HepG2 (cell line): ENCODE measurements around the gene GATD1. TPM values are rescaled to one million over a fixed set of nuclear protein-coding genes. Genes with fewer than 3 reads are reported as not detected.

Experiments used
- MED8 ChIP-seq: sonication (generic); formaldehyde crosslinking; IDR thresholded peaks from 2 replicates; pipeline ENCODE4 v1.8.1; 2023; ENCODE audit warnings: mild to moderate bottlenecking, missing genetic modification reagents; ENCODE audit not compliant: insufficient replicate concordance
- NR2C2 ChIP-seq: sonication (generic); formaldehyde crosslinking; IDR thresholded peaks from 2 replicates; pipeline ENCODE4 v1.4.0; 2020; ENCODE audit warnings: missing genetic modification reagents, mild to moderate bottlenecking, moderate library complexity, borderline replicate concordance
- POLR2G ChIP-seq: fragments of 200-400 bp; formaldehyde crosslinking; IDR thresholded peaks from 2 replicates; pipeline ENCODE4 v1.6.1; 2018; ENCODE audit warnings: mild to moderate bottlenecking, low read depth, low read length, moderate library complexity
- SIN3A ChIP-seq: IDR thresholded peaks from 2 replicates; pipeline ENCODE4 v1.6.1; 2011; ENCODE audit warnings: low read depth, mild to moderate bottlenecking, control low read depth, low read length, borderline replicate concordance
- SMARCC2 ChIP-seq: fragments of 450-650 bp; IDR thresholded peaks from 2 replicates; pipeline ENCODE4 v1.6.1; 2017; ENCODE audit warnings: antibody characterized with exemption, mild to moderate bottlenecking
- SNAPC4 ChIP-seq: sonication (generic); formaldehyde crosslinking; IDR thresholded peaks from 2 replicates; pipeline ENCODE4 v1.4.0; 2020; ENCODE audit warnings: mild to moderate bottlenecking, missing genetic modification reagents
- ZBTB21 ChIP-seq: sonication (generic); formaldehyde crosslinking; IDR thresholded peaks from 2 replicates; pipeline ENCODE4 v1.4.0; 2020; ENCODE audit warnings: missing genetic modification reagents
- ZNF414 ChIP-seq: sonication (generic); formaldehyde crosslinking; IDR thresholded peaks from 2 replicates; pipeline ENCODE4 v1.5.0; 2020; ENCODE audit warnings: missing genetic modification reagents
- ZNF773 ChIP-seq: sonication (generic); formaldehyde crosslinking; IDR thresholded peaks from 2 replicates; pipeline ENCODE4 v1.4.0; 2020; ENCODE audit warnings: missing genetic modification reagents, borderline replicate concordance
- polyA plus RNA-seq, 8 experiments: library from polyadenylated mRNA; depleted of rRNA in 3 of 8; stranded (reverse) in 7 of 8; unstranded in 1 of 8; fragments of >200 nt; fragmentation: Illumina TruSeq in 4 of 8; extraction: Trizol in 4 of 8; gene quantifications; 2 replicates each; pipeline versions ENCODE4 v1.2.1 to v1.2.3, GENCODE V29; 2011 to 2016; ENCODE audit warnings: low read depth in 4 of 8, missing spikeins in 1 of 8, mixed read lengths in 1 of 8; ENCODE audit not compliant: insufficient read depth in 1 of 8
- total RNA-seq, 5 experiments: library from RNA; depleted of rRNA; stranded (reverse); fragments of >200 nt; fragmentation: Illumina TruSeq; extraction: Trizol; gene quantifications; 2 replicates each; pipeline ENCODE4 v1.2.3, GENCODE V29; 2016; ENCODE audit warnings: low read depth in 1 of 5
- TF ChIP-seq, protein P1 (sequence below): sonication (generic); formaldehyde crosslinking; IDR thresholded peaks from 2 replicates; pipeline ENCODE4 v1.5.0; 2020; ENCODE audit warnings: mild to moderate bottlenecking, missing genetic modification reagents, borderline replicate concordance
- TF ChIP-seq, protein P2 (sequence below): sonication (generic); formaldehyde crosslinking; IDR thresholded peaks from 2 replicates; pipeline ENCODE4 v1.5.1; 2020; ENCODE audit warnings: mild to moderate bottlenecking, missing genetic modification reagents, moderate library complexity
- TF ChIP-seq, protein P3 (sequence below): sonication (generic); formaldehyde crosslinking; IDR thresholded peaks from 2 replicates; pipeline ENCODE4 v1.4.0; 2020; ENCODE audit warnings: mild to moderate bottlenecking, missing genetic modification reagents
- TF ChIP-seq, protein P4 (sequence below): IDR thresholded peaks from 2 replicates; pipeline ENCODE4 v1.6.1; 2012; ENCODE audit warnings: low read depth, low read length, improper control_type of control experiment

The GATD1 gene
- total and polyA plus RNA-seq, 2 of the 13 experiments (the other 11 are each of a cell fraction or from before 2014, with no cell fraction given), result 31.3 to 60.5 TPM

GRCh38 chr11:796565-797295 is 19.4 kb upstream of the GATD1 start (continued):
- TF ChIP-seq MED8 (CRISPR knock-in tag) (peak; percentile 36), POLR2G (peak; percentile 19; the same call in 1 of the 2 replicates), ZBTB21 (no peak), SNAPC4 (CRISPR knock-in tag) (0 out of 2 replicates have a peak, but pooled peaks have one; percentile 65), ZNF414 (CRISPR knock-in tag) (no peak), NR2C2 (CRISPR knock-in tag) (peak; percentile 89), SIN3A (no peak), ZNF773 (no peak), SMARCC2 (no peak)
- TF ChIP-seq, protein P1, sequence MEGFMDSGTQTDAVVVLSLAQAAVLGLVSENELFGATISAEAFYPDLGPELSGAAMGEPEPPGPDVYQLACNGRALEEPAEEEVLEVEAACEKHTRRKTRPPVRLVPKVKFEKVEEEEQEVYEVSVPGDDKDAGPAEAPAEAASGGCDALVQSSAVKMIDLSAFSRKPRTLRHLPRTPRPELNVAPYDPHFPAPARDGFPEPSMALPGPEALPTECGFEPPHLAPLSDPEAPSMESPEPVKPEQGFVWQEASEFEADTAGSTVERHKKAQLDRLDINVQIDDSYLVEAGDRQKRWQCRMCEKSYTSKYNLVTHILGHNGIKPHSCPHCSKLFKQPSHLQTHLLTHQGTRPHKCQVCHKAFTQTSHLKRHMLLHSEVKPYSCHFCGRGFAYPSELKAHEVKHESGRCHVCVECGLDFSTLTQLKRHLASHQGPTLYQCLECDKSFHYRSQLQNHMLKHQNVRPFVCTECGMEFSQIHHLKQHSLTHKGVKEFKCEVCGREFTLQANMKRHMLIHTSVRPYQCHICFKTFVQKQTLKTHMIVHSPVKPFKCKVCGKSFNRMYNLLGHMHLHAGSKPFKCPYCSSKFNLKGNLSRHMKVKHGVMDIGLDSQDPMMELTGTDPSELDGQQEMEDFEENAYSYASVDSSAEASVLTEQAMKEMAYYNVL, result peak; percentile 77
- TF ChIP-seq, protein P2, sequence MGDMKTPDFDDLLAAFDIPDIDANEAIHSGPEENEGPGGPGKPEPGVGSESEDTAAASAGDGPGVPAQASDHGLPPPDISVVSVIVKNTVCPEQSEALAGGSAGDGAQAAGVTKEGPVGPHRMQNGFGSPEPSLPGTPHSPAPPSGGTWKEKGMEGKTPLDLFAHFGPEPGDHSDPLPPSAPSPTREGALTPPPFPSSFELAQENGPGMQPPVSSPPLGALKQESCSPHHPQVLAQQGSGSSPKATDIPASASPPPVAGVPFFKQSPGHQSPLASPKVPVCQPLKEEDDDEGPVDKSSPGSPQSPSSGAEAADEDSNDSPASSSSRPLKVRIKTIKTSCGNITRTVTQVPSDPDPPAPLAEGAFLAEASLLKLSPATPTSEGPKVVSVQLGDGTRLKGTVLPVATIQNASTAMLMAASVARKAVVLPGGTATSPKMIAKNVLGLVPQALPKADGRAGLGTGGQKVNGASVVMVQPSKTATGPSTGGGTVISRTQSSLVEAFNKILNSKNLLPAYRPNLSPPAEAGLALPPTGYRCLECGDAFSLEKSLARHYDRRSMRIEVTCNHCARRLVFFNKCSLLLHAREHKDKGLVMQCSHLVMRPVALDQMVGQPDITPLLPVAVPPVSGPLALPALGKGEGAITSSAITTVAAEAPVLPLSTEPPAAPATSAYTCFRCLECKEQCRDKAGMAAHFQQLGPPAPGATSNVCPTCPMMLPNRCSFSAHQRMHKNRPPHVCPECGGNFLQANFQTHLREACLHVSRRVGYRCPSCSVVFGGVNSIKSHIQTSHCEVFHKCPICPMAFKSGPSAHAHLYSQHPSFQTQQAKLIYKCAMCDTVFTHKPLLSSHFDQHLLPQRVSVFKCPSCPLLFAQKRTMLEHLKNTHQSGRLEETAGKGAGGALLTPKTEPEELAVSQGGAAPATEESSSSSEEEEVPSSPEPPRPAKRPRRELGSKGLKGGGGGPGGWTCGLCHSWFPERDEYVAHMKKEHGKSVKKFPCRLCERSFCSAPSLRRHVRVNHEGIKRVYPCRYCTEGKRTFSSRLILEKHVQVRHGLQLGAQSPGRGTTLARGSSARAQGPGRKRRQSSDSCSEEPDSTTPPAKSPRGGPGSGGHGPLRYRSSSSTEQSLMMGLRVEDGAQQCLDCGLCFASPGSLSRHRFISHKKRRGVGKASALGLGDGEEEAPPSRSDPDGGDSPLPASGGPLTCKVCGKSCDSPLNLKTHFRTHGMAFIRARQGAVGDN (CRISPR knock-in tag), result peak; percentile 45
- TF ChIP-seq, protein P3, sequence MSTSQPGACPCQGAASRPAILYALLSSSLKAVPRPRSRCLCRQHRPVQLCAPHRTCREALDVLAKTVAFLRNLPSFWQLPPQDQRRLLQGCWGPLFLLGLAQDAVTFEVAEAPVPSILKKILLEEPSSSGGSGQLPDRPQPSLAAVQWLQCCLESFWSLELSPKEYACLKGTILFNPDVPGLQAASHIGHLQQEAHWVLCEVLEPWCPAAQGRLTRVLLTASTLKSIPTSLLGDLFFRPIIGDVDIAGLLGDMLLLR (CRISPR knock-in tag), result peak; percentile 34; the same call in 1 of the 2 replicates
- TF ChIP-seq, protein P4, sequence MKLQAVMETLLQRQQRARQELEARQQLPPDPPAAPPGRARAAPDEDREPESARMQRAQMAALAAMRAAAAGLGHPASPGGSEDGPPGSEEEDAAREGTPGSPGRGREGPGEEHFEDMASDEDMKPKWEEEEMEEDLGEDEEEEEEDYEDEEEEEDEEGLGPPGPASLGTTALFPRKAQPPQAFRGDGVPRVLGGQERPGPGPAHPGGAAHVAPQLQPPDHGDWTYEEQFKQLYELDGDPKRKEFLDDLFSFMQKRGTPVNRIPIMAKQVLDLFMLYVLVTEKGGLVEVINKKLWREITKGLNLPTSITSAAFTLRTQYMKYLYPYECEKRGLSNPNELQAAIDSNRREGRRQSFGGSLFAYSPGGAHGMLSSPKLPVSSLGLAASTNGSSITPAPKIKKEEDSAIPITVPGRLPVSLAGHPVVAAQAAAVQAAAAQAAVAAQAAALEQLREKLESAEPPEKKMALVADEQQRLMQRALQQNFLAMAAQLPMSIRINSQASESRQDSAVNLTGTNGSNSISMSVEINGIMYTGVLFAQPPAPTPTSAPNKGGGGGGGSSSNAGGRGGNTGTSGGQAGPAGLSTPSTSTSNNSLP, result no peak
